ENCODE results near the gene MMP12.
"Not testable (repeated sequence)": the region's sequence is repeated elsewhere in the genome, so short reads cannot be mapped to it uniquely, and the experiment has no call there.

- TF ChIP-seq CTCF (conservative IDR thresholded peaks at IDR 0.05 in 1 of 2, IDR thresholded peaks at IDR 0.05 in 1 of 2; ENCODE audit: low read depth in 1 of 2, low read length in 2 of 2); EZH2 (IDR thresholded peaks at IDR 0.05; ENCODE audit: low read length, missing control alignments): not testable (repeated sequence)
These were observed 31.1 kb upstream of the MMP12 start for GRCh38 chr11:102905848-102906247.
